Measurements from ENCODE around the gene CRY2. TPM values are rescaled to one million over a fixed set of nuclear protein-coding genes. Genes with fewer than 3 reads are reported as not detected.
A peak's percentile ranks its signal among the peaks of the same experiment; 100 is the strongest.

The CRY2 gene
- total and polyA plus RNA-seq, 2 of the 13 experiments (the other 11 are each of a cell fraction or from before 2014, with no cell fraction given): 10.1 to 12.2 TPM

DNA sequence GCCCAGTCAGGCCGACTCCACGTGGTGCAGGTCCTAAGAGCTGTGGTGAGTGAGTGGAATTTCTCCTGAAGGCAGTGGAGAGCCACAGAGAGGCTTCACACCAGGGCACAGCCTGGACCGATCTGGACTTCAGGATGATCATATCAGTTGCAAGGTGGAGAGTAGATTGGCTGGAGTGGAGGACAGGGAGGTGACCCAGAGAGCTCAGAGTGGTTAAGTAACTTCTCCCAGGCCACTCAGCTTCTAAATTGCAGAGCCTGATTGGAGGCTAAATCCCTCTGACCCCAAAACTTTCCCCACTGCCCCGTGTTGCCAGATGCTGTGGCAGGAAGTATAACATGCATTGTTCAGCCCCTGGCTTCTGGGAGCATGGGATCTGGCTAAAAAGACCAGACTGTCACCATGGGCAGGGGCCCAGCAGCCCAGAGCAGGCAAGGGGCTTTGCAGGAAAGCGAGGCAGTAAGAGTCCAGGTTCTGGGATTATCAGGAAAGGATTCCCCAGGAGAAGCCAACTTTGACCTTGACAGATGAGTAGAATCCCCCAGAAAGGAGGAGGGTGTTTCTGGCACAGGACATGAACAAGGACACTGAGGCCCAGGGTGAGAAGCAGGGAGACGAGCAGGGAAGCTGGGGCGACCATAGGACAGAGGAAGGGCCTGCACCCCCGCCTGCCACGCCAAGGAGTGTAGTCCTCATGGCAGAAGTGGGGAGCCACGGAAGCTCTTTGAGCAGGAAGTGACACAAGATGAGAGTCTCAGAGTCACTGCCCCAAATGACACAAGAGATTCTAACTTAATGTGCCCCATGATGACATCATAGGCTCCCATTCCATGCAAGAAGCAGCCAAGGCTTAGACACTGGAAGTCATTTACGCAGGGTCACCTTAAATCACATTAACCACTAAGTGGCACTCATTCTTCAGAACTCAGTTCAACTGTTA lies 37.5 kb upstream of the CRY2 start:
- CTCF ChIA-PET (ENCODE audit: low intra/inter-chr PET ratio, low total read pairs): no interaction called here
- H3K27ac ChIP-seq (ENCODE audit: extremely low read length, insufficient read depth, low read length): no peak overlapping the region
- no TSS peak for BruUV-seq (replicated peaks)

More for the DNA sequence above, 37.5 kb upstream of the CRY2 start:
- ATAC-seq: no peak
- Histone ChIP-seq H4K20me1 (ENCODE audit: insufficient read depth, low read length) (no peaks in the 10 kb centered on the region; the same call in none of the 2 replicates), H3K27me3 (ENCODE audit: control insufficient read depth in 1 of 2, insufficient read depth in 2 of 2, low read length in 2 of 2) (no peaks in the 10 kb centered on the region), H3K4me1 (ENCODE audit: insufficient read depth, low read length) (peaks cover 32% of the 10 kb centered on the region), H3K4me3 (replicated peaks in 1 of 3; ENCODE audit: insufficient read depth in 1 of 3, low read depth in 2 of 3, low read length in 3 of 3) (no peak overlapping the region), H3K79me2 (ENCODE audit: insufficient read depth, low read length) (peaks cover 11% of the 10 kb centered on the region), H3K36me3 (replicated peaks in 1 of 2; ENCODE audit: control insufficient read depth in 1 of 2, insufficient read depth in 2 of 2, low read length in 2 of 2) (peaks cover 1 to 16% of the 10 kb centered on the region in 2 experiments; a peak in 2 of 5 replicates), H3K9ac (ENCODE audit: insufficient read depth, low read depth, low read length) (no peak overlapping the region), H3K4me2 (ENCODE audit: low read depth, low read length) (no peak overlapping the region), H2AFZ (ENCODE audit: low read length) (no peak overlapping the region), H3K9me3 (ENCODE audit: low read length) (no peaks in the 10 kb centered on the region)
- WGBS (ENCODE audit: low lambda C conversion rate): 96% methylated on average over 11 of the region's 11 CpGs
- TF ChIP-seq NRL (CRISPR knock-in tag; IDR thresholded peaks at IDR 0.05; ENCODE audit: borderline replicate concordance): no peak
- TF ChIP-seq, protein P1, sequence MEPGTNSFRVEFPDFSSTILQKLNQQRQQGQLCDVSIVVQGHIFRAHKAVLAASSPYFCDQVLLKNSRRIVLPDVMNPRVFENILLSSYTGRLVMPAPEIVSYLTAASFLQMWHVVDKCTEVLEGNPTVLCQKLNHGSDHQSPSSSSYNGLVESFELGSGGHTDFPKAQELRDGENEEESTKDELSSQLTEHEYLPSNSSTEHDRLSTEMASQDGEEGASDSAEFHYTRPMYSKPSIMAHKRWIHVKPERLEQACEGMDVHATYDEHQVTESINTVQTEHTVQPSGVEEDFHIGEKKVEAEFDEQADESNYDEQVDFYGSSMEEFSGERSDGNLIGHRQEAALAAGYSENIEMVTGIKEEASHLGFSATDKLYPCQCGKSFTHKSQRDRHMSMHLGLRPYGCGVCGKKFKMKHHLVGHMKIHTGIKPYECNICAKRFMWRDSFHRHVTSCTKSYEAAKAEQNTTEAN (CRISPR knock-in tag; conservative IDR thresholded peaks at IDR 0.05): no peak
- TF ChIP-seq ZNF768 (CRISPR knock-in tag; IDR thresholded peaks at IDR 0.05): peak; percentile 62; the same call in 1 of the 2 replicates
- TF ChIP-seq SMARCC2 (IDR thresholded peaks at IDR 0.05): no peak
- TF ChIP-seq ATF7 (IDR thresholded peaks at IDR 0.05): peak; percentile 68
- no peak for TF ChIP-seq ATF7 (CRISPR knock-in tag; IDR thresholded peaks at IDR 0.05)
- TF ChIP-seq ZNF598 (CRISPR knock-in tag; IDR thresholded peaks at IDR 0.05; ENCODE audit: borderline replicate concordance): no peak
- peak; percentile 53 for TF ChIP-seq CREB1 (IDR thresholded peaks at IDR 0.05)
- TF ChIP-seq CREB1 (CRISPR knock-in tag; IDR thresholded peaks at IDR 0.05): no peak
- no peak for TF ChIP-seq MXD4 (CRISPR knock-in tag; IDR thresholded peaks at IDR 0.05)
- no peak for TF ChIP-seq EZH2 (conservative IDR thresholded peaks at IDR 0.05; ENCODE audit: low read depth, low read length)
- TF ChIP-seq IKZF4 (CRISPR knock-in tag; IDR thresholded peaks at IDR 0.05; ENCODE audit: borderline replicate concordance, low read depth, not compliant biosample characterization): no peak
- in situ Hi-C loops (cut with HindIII; ENCODE audit: extremely low pct_ligation_motif_present, low pct_unique_long_range_greater_than_20kb): no loop called here
- POLR2A ChIA-PET: no interaction called here
- FAIRE-seq: no peak
- DNase-seq (ENCODE audit: low spot score): no peak
- intact Hi-C loops (cut with micrococcal nuclease; ENCODE audit: unreplicated experiment): no loop called here

Data from HepG2 (cell line).